ENCODE measurements around the gene RNU5B-1. TPM values are rescaled to one million over a fixed set of nuclear protein-coding genes. Genes with fewer than 3 reads are reported as not detected.
A peak's percentile ranks its signal among the peaks of the same experiment; 100 is the strongest.
"Not testable (repeated sequence)": the region's sequence is repeated elsewhere in the genome, so short reads cannot be mapped to it uniquely, and the experiment has no call there.

RNU5B-1 gene
- total RNA-seq, 3 donors from 2014 or later (not counting 1 experiment from before 2014, with no cell fraction given) = 15.0 TPM; not detected in 2

- Histone ChIP-seq H3K4me3 (ENCODE audit: low read length) (no peak overlapping the region), H3K27me3 (ENCODE audit: control insufficient read depth, insufficient read depth, low read length) (no peaks in the 10 kb centered on the region), H3K27ac (ENCODE audit: low read length) (no peak overlapping the region), H3K9me3 (ENCODE audit: control insufficient read depth, insufficient read depth, low read length) (no peaks in the 10 kb centered on the region), H3K4me1 (ENCODE audit: control insufficient read depth, insufficient read depth, low read length) (no peaks in the 10 kb centered on the region), H3K36me3 (ENCODE audit: control insufficient read depth, insufficient read depth, low read length) (peaks cover 50% of the 10 kb centered on the region)
- TF ChIP-seq CTCF (IDR thresholded peaks at IDR 0.05) = no peak
- Mint-ChIP-seq H3K27me3 (ENCODE audit: low read depth in 2 of 2) (no peaks in the 10 kb centered on the region), H3K36me3 (peaks cover 25% of the 10 kb centered on the region), H3K9me3 (no peaks in the 10 kb centered on the region), H3K4me3 (no peak overlapping the region), H3K4me1 (peaks cover 5 to 6% of the 10 kb centered on the region in 2 donors), H3K27ac (no peak overlapping the region)
- WGBS (ENCODE audit: insufficient coverage) = 95% methylated on average over 4 of the region's 4 CpGs
- intact Hi-C loops (cut with micrococcal nuclease) = no loop called here
- DNase-seq = no peak
- ATAC-seq = no peak
Measured at GRCh38 chr15:65263313-65263712, 41.2 kb upstream of the RNU5B-1 start.

GRCh38 chr15:65264863-65265430 lies 39.5 kb upstream of the RNU5B-1 start:
- Mint-ChIP-seq H3K27ac (no peak overlapping the region), H3K4me3 (no peak overlapping the region), H3K9me3 (no peaks in the 10 kb centered on the region), H3K4me1 (peaks cover 5 to 7% of the 10 kb centered on the region in 2 donors), H3K27me3 (ENCODE audit: low read depth in 2 of 2) (no peaks in the 10 kb centered on the region), H3K36me3 (peaks cover 10% of the 10 kb centered on the region)
- H3K9me3 ChIP-seq (ENCODE audit: control insufficient read depth, insufficient read depth, low read length) = no peaks in the 10 kb centered on the region
- no peaks in the 10 kb centered on the region for H3K27me3 ChIP-seq (ENCODE audit: control insufficient read depth, insufficient read depth, low read length)
- no peak overlapping the region for H3K27ac ChIP-seq (ENCODE audit: low read length)
- DNase-seq (no peak), ATAC-seq (no peak)
- intact Hi-C loops (cut with micrococcal nuclease) = no loop called here
- peaks cover 41% of the 10 kb centered on the region for H3K36me3 ChIP-seq (ENCODE audit: control insufficient read depth, insufficient read depth, low read length)
- no peak for TF ChIP-seq CTCF (IDR thresholded peaks at IDR 0.05)
- WGBS (ENCODE audit: insufficient coverage) = 90% methylated on average over 2 of the region's 2 CpGs
- H3K4me1 ChIP-seq (ENCODE audit: control insufficient read depth, insufficient read depth, low read length) = no peaks in the 10 kb centered on the region
- no peak overlapping the region for H3K4me3 ChIP-seq (ENCODE audit: low read length)

GRCh38 chr15:65266469-65266868 lies 38.0 kb upstream of the RNU5B-1 start:
- Histone ChIP-seq H3K27me3 (ENCODE audit: control insufficient read depth, insufficient read depth, low read length) (no peaks in the 10 kb centered on the region), H3K36me3 (ENCODE audit: control insufficient read depth, insufficient read depth, low read length) (peaks cover 38% of the 10 kb centered on the region), H3K4me3 (ENCODE audit: low read length) (no peak overlapping the region), H3K4me1 (ENCODE audit: control insufficient read depth, insufficient read depth, low read length) (no peaks in the 10 kb centered on the region), H3K27ac (ENCODE audit: low read length) (no peak overlapping the region), H3K9me3 (ENCODE audit: control insufficient read depth, insufficient read depth, low read length) (no peaks in the 10 kb centered on the region)
- no peak for ATAC-seq
- no peaks in the 10 kb centered on the region for H3K9me3 Mint-ChIP-seq
- no peak for DNase-seq
- WGBS (ENCODE audit: insufficient coverage) = 88% methylated on average over 5 of the region's 5 CpGs
- intact Hi-C loops (cut with micrococcal nuclease) = no loop called here
- peaks cover 5 to 7% of the 10 kb centered on the region in 2 donors for H3K4me1 Mint-ChIP-seq
- H3K27me3 Mint-ChIP-seq (ENCODE audit: low read depth in 2 of 2) = no peaks in the 10 kb centered on the region
- no peak for TF ChIP-seq CTCF (IDR thresholded peaks at IDR 0.05)
- H3K27ac Mint-ChIP-seq = no peak overlapping the region
- H3K36me3 Mint-ChIP-seq = no peaks in the 10 kb centered on the region
- H3K4me3 Mint-ChIP-seq = no peak overlapping the region

- DNase-seq (no peak), ATAC-seq (no peak)
- H3K4me3 Mint-ChIP-seq = no peak overlapping the region
- H3K27me3 Mint-ChIP-seq (ENCODE audit: low read depth in 2 of 2) = no peaks in the 10 kb centered on the region
- H3K4me1 Mint-ChIP-seq = peaks cover 5 to 16% of the 10 kb centered on the region in 2 donors
- H3K4me1 ChIP-seq (ENCODE audit: control insufficient read depth, insufficient read depth, low read length) = no peaks in the 10 kb centered on the region
- H3K27ac Mint-ChIP-seq = no peak overlapping the region
- no peaks in the 10 kb centered on the region for H3K27me3 ChIP-seq (ENCODE audit: control insufficient read depth, insufficient read depth, low read length)
- no peak overlapping the region for H3K27ac ChIP-seq (ENCODE audit: low read length)
- H3K36me3 ChIP-seq (ENCODE audit: control insufficient read depth, insufficient read depth, low read length) = peaks cover 26% of the 10 kb centered on the region
- no peaks in the 10 kb centered on the region for H3K36me3 Mint-ChIP-seq
- intact Hi-C loops (cut with micrococcal nuclease) = no loop called here
- no peak for TF ChIP-seq CTCF (IDR thresholded peaks at IDR 0.05)
- H3K9me3 Mint-ChIP-seq = no peaks in the 10 kb centered on the region
- H3K9me3 ChIP-seq (ENCODE audit: control insufficient read depth, insufficient read depth, low read length) = no peaks in the 10 kb centered on the region
- no peak overlapping the region for H3K4me3 ChIP-seq (ENCODE audit: low read length)
- WGBS (ENCODE audit: insufficient coverage) = 98% methylated on average over 4 of the region's 4 CpGs
Measured at GRCh38 chr15:65268411-65268810, 36.1 kb upstream of the RNU5B-1 start.

GRCh38 chr15:65270811-65271545 lies 33.5 kb upstream of the RNU5B-1 start:
- H3K27me3 ChIP-seq (ENCODE audit: control insufficient read depth, insufficient read depth, low read length); H3K27me3 Mint-ChIP-seq (ENCODE audit: low read depth in 2 of 2); H3K9me3 ChIP-seq (ENCODE audit: control insufficient read depth, insufficient read depth, low read length); H3K4me3 Mint-ChIP-seq; H3K4me1 ChIP-seq (ENCODE audit: control insufficient read depth, insufficient read depth, low read length); intact Hi-C loops (cut with micrococcal nuclease); H3K27ac Mint-ChIP-seq; H3K27ac ChIP-seq (ENCODE audit: low read length); H3K9me3 Mint-ChIP-seq; H3K36me3 Mint-ChIP-seq; H3K4me3 ChIP-seq (ENCODE audit: low read length): not testable (repeated sequence)
- H3K4me1 Mint-ChIP-seq = peaks cover 14 to 29% of the 10 kb centered on the region in 2 donors
- peaks cover 22% of the 10 kb centered on the region for H3K36me3 ChIP-seq (ENCODE audit: control insufficient read depth, insufficient read depth, low read length)
- ATAC-seq (peak in 2 of 3 donors; percentile 38 to 48), DNase-seq (peak in 1 of 2 donors; percentile 45)
- 61% methylated on average over 14 of the region's 15 CpGs for WGBS (ENCODE audit: insufficient coverage)
